NB4 (cell line): ENCODE results near the gene AGBL4.

Experiments
- CTCF ChIP-seq: IDR thresholded peaks from one replicate; pipeline ENCODE4 v1.5.1; 2012; ENCODE audit warnings: low read depth, low read length
- POLR2A ChIP-seq: IDR thresholded peaks from 2 replicates; pipeline ENCODE4 v1.6.1; 2011; ENCODE audit warnings: mild to moderate bottlenecking; ENCODE audit not compliant: insufficient read length; ENCODE audit errors: extremely low read depth

- TF ChIP-seq CTCF (no peak), POLR2A (no peak)
Measured at GRCh38 chr1:48532976-48533375, 1490.8 kb downstream of the AGBL4 start.
